HFF-Myc (cell line): ENCODE results near the gene ZNF860.

ENCODE experiments used
- DNase-seq: peaks from one replicate; pipeline ENCODE4 v3.0.0-alpha.2; 2011; ENCODE audit warnings: low read depth; ENCODE audit errors: extremely low read depth
- H3K4me3 ChIP-seq: replicated peaks from 2 replicates; pipeline ENCODE4 v1.5.1; 2011; ENCODE audit warnings: low read depth, mild to moderate bottlenecking, control low read depth, low read length
- CTCF ChIP-seq: IDR thresholded peaks from 2 replicates; pipeline ENCODE4 v1.5.1; 2012; ENCODE audit warnings: mild to moderate bottlenecking, low read depth, low read length, control low read depth; ENCODE audit errors: missing control alignments

Gene ZNF860

GRCh38 chr3:31959951-31960792 lies 21.4 kb upstream of the ZNF860 start:
- DNase-seq: no peak
- no peak for TF ChIP-seq CTCF
- H3K4me3 ChIP-seq: peak overlapping the region; percentile 10; the same call in 1 of the 2 replicates

GRCh38 chr3:31960793-31961431 lies 20.6 kb upstream of the ZNF860 start:
- no peak overlapping the region for H3K4me3 ChIP-seq
- DNase-seq: no peak
- no peak for TF ChIP-seq CTCF

GRCh38 chr3:31962801-31963205 lies 18.7 kb upstream of the ZNF860 start:
- no peak for TF ChIP-seq CTCF
- H3K4me3 ChIP-seq: no peak overlapping the region

GRCh38 chr3:31966978-31967591 lies 14.5 kb upstream of the ZNF860 start:
- no peak for TF ChIP-seq CTCF
- no peak overlapping the region for H3K4me3 ChIP-seq
- no peak for DNase-seq

More at GRCh38 chr3:31962801-31963205, 18.7 kb upstream of the ZNF860 start:
- DNase-seq: no peak

- no peak for DNase-seq
- no peak overlapping the region for H3K4me3 ChIP-seq
- TF ChIP-seq CTCF: no peak
Measured at GRCh38 chr3:31967592-31967991, 14.0 kb upstream of the ZNF860 start.

GRCh38 chr3:31968369-31968926 lies 13.1 kb upstream of the ZNF860 start:
- H3K4me3 ChIP-seq: no peak overlapping the region
- peak; percentile 39 for DNase-seq
- no peak for TF ChIP-seq CTCF
